Activated CD8-positive, alpha-beta memory T cell treated with anti-CD3 and anti-CD28 coated beads, Interleukin-2, amount 50 U/mL, for 24 hours (primary cell): ENCODE results near the gene TEX47.

Source experiments
- DNase-seq: peaks from one replicate; pipeline ENCODE4 v3.0.0-alpha.2; 2020; ENCODE audit errors: extremely low read depth

The TEX47 gene

DNA sequence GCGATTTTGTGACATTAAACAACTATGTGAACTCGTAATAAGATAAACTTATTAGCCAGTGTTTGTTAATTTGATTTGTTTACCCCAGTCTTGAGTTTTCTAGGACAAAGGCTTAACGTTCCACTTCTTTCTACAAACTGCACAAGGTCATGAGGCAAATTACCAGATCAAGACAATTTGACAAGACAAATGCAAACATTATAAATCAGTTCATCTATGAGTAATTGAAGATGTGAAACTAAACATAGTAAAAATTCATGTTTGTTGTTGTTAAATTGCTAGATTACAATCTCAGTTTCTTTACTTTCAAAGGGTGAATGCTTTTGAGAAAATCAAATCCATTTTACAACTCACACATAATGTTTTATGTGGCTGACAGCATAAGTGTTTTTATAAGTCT, 49.4 kb downstream of the TEX47 start:
- no peak for DNase-seq
